HCT116 (cell line): ENCODE results near the gene TCAP.

Source experiments
- EGR1 ChIP-seq: IDR thresholded peaks from 2 replicates; pipeline ENCODE4 v1.6.1; 2012; ENCODE audit warnings: low read depth
- TF ChIP-seq, protein P1 (sequence below), 3 experiments: fragments of 200-600 bp in 1 of 3; sonication (generic) in 1 of 3; IDR thresholded peaks in 2 of 3; conservative IDR thresholded peaks in 1 of 3; 2 replicates each; pipeline ENCODE4 v1.5.1; 2012 to 2017; ENCODE audit warnings: low read depth in 2 of 3, low read length in 2 of 3, antibody characterized with exemption in 1 of 3, borderline replicate concordance in 1 of 3, control low read depth in 1 of 3, mild to moderate bottlenecking in 1 of 3, mixed read lengths in 1 of 3, mixed run types in 1 of 3, moderate library complexity in 1 of 3; ENCODE audit not compliant: insufficient read depth in 1 of 3
- TF ChIP-seq, protein P2 (sequence below): IDR thresholded peaks from 2 replicates; pipeline ENCODE4 v1.6.1; 2012

DNA sequence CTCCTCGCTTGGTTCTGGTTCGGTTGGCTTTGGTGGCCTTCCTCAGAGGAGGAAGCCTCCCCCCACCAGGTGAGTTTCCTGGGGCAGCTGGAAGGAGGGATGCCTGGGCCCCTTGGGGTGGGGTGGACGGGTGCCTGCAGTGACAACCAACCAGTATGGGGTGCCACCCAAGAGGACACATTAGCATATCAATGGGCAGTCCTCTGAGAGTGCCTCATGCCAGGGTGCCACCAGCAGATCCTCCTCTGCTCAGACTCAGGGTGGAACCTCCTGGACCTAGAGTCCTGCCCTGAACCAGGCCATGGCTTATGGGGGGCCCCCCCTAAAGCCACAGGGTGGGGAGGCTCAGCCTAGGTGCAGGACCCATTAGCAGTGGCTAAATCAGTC is 35.7 kb upstream of the TCAP start:
- TF ChIP-seq, protein P1, sequence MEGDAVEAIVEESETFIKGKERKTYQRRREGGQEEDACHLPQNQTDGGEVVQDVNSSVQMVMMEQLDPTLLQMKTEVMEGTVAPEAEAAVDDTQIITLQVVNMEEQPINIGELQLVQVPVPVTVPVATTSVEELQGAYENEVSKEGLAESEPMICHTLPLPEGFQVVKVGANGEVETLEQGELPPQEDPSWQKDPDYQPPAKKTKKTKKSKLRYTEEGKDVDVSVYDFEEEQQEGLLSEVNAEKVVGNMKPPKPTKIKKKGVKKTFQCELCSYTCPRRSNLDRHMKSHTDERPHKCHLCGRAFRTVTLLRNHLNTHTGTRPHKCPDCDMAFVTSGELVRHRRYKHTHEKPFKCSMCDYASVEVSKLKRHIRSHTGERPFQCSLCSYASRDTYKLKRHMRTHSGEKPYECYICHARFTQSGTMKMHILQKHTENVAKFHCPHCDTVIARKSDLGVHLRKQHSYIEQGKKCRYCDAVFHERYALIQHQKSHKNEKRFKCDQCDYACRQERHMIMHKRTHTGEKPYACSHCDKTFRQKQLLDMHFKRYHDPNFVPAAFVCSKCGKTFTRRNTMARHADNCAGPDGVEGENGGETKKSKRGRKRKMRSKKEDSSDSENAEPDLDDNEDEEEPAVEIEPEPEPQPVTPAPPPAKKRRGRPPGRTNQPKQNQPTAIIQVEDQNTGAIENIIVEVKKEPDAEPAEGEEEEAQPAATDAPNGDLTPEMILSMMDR (IDR thresholded peaks at IDR 0.05 in 2 of 3, conservative IDR thresholded peaks at IDR 0.05 in 1 of 3; ENCODE audit: borderline replicate concordance in 1 of 3, insufficient read depth in 1 of 3, low read depth in 2 of 3, low read length in 2 of 3): no peak
- TF ChIP-seq EGR1: no peak
- TF ChIP-seq, protein P2, sequence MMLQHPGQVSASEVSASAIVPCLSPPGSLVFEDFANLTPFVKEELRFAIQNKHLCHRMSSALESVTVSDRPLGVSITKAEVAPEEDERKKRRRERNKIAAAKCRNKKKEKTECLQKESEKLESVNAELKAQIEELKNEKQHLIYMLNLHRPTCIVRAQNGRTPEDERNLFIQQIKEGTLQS: no peak
